Transverse colon (tissue), 3 donors: ENCODE measurements around the gene SYNGR2.

Source experiments
- EP300 ChIP-seq: sonication (generic); formaldehyde crosslinking; IDR thresholded peaks from one replicate; pipeline ENCODE4 v1.6.1; 2017; ENCODE audit warnings: antibody characterized with exemption, low read depth
- POLR2A ChIP-seq: fragments of 450-650 bp; IDR thresholded peaks from one replicate; pipeline ENCODE4 v1.6.1; 2016; ENCODE audit warnings: antibody characterized with exemption, mild to moderate bottlenecking, moderate library complexity
- TF ChIP-seq, protein P1 (sequence below), 5 experiments: fragments of 200-600 bp in 3 of 5; fragments of 450-650 bp in 2 of 5; sonication (generic) in 3 of 5; IDR thresholded peaks; 1 replicate in 2 of 5; 2 replicates in 3 of 5; pipeline ENCODE4 v1.5.1; 2016 to 2017; ENCODE audit warnings: antibody characterized with exemption in 5 of 5, inconsistent platforms in 3 of 5, mild to moderate bottlenecking in 2 of 5, moderate library complexity in 1 of 5

DNA sequence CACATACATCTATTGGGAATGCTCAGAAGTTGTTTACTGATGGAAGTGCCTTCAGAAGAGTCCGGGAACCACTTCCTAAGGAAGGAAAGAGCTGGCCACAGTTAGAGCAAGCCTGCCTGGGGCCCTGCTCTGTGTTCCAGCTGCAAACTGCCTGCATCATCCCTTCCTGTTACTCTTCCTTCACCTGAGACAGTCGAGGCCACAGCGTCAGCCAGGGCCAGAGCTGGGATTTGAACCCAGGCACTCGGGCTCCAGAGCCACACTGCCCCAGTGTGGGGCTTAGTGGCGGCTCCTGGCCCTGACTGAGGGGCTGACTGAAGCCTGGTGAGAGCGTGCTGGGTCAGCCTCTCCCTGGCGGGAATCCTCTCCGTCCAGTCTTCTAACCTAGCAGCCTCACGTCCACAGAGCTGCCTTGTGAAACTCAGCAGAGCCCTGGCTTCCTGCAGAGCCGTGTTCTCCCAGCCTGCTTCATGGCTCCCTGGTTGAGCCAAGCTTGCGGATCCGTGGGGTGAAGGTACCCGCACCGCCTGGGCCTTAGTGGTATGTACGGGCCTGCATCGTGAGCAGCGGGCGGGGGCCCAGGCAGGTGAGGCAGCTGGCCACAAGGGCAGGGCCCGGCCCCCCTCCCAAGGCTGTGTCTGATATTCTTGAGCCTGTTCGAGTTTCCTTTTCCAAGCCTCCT, 26.8 kb upstream of the SYNGR2 start:
- TF ChIP-seq, protein P1, sequence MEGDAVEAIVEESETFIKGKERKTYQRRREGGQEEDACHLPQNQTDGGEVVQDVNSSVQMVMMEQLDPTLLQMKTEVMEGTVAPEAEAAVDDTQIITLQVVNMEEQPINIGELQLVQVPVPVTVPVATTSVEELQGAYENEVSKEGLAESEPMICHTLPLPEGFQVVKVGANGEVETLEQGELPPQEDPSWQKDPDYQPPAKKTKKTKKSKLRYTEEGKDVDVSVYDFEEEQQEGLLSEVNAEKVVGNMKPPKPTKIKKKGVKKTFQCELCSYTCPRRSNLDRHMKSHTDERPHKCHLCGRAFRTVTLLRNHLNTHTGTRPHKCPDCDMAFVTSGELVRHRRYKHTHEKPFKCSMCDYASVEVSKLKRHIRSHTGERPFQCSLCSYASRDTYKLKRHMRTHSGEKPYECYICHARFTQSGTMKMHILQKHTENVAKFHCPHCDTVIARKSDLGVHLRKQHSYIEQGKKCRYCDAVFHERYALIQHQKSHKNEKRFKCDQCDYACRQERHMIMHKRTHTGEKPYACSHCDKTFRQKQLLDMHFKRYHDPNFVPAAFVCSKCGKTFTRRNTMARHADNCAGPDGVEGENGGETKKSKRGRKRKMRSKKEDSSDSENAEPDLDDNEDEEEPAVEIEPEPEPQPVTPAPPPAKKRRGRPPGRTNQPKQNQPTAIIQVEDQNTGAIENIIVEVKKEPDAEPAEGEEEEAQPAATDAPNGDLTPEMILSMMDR (IDR thresholded peaks at IDR 0.05) = no peak
- TF ChIP-seq POLR2A = peak; percentile 19
- TF ChIP-seq EP300 = no peak
